GM23338 (cell line): ENCODE data around the gene TMA7. TPM values are rescaled to one million over a fixed set of nuclear protein-coding genes. Genes with fewer than 3 reads are reported as not detected.

Experiments used
- ATAC-seq: fragments of 200-7000 bp; cut with Tn5 transposase; 3 replicates; pipeline ENCODE4 v1.9.1; 2020
- DNase-seq: peaks from one replicate; pipeline ENCODE4 v3.0.0-alpha.2; 2015; ENCODE audit warnings: low spot score
- H2AFZ ChIP-seq: fragments of 200-600 bp; sonication (generic); 2 replicates; pipeline ENCODE4 v1.8.0; 2016; ENCODE audit warnings: antibody characterized with exemption, mild to moderate bottlenecking, moderate library complexity
- H3F3A ChIP-seq: fragments of 200-600 bp; sonication (generic); replicated peaks from 2 replicates; pipeline ENCODE4 v1.8.0; 2017; ENCODE audit warnings: antibody characterized with exemption, mixed run types, low read depth
- H3K27ac ChIP-seq: fragments of 200-600 bp; sonication (generic); 2 replicates; pipeline ENCODE4 v1.6.1; 2016; ENCODE audit warnings: low read depth
- H3K27me3 ChIP-seq: fragments of 200-600 bp; sonication (generic); 2 replicates; pipeline ENCODE4 v1.8.0; 2016; ENCODE audit warnings: mild to moderate bottlenecking, mixed run types, moderate library complexity; ENCODE audit not compliant: insufficient read depth
- H3K36me3 ChIP-seq: fragments of 200-600 bp; sonication (generic); 2 replicates; pipeline ENCODE4 v1.8.0; 2016; ENCODE audit warnings: mild to moderate bottlenecking; ENCODE audit not compliant: insufficient read depth
- H3K4me1 ChIP-seq: fragments of 200-600 bp; sonication (generic); 2 replicates; pipeline ENCODE4 v1.8.0; 2016; ENCODE audit warnings: mild to moderate bottlenecking, moderate library complexity; ENCODE audit not compliant: insufficient read depth
- H3K4me2 ChIP-seq: fragments of 200-600 bp; sonication (generic); 2 replicates; pipeline ENCODE4 v1.7.1; 2017; ENCODE audit warnings: mixed run types
- H3K4me3 ChIP-seq: fragments of 200-600 bp; sonication (generic); 2 replicates; pipeline ENCODE4 v1.6.1; 2016; ENCODE audit warnings: mixed run types
- H3K79me2 ChIP-seq: fragments of 200-600 bp; sonication (generic); replicated peaks from 2 replicates; pipeline ENCODE4 v1.8.0; 2017; ENCODE audit warnings: mild to moderate bottlenecking; ENCODE audit not compliant: insufficient read depth
- H3K9me2 ChIP-seq: fragments of 200-600 bp; sonication (generic); 2 replicates; pipeline ENCODE4 v1.8.0; 2017; ENCODE audit not compliant: insufficient read depth
- H4K20me1 ChIP-seq: fragments of 200-600 bp; sonication (generic); replicated peaks from 2 replicates; pipeline ENCODE4 v1.8.0; 2017; ENCODE audit warnings: mild to moderate bottlenecking; ENCODE audit not compliant: insufficient read depth
- H3K27ac Mint-ChIP-seq: 2 replicates; pipeline ENCODE4 v1.8.0; 2020; ENCODE audit warnings: inconsistent platforms, mild to moderate bottlenecking, moderate library complexity, mixed read lengths
- H3K27me3 Mint-ChIP-seq: 3 replicates; pipeline ENCODE4 v1.8.0; 2022; ENCODE audit warnings: low read depth, mild to moderate bottlenecking, moderate library complexity, mixed read lengths, inconsistent platforms; ENCODE audit not compliant: insufficient read depth, poor library complexity
- H3K36me3 Mint-ChIP-seq: 3 replicates; pipeline ENCODE4 v1.8.0; 2021; ENCODE audit warnings: low read depth, mild to moderate bottlenecking, inconsistent platforms, moderate library complexity, mixed read lengths
- H3K4me1 Mint-ChIP-seq: 3 replicates; pipeline ENCODE4 v1.8.0; 2020; ENCODE audit warnings: mild to moderate bottlenecking, inconsistent platforms, mixed read lengths
- H3K4me3 Mint-ChIP-seq: 3 replicates; pipeline ENCODE4 v1.8.0; 2021; ENCODE audit warnings: moderate library complexity, mild to moderate bottlenecking, inconsistent platforms, mixed read lengths
- H3K9me3 Mint-ChIP-seq: 3 replicates; pipeline ENCODE4 v1.8.0; 2020; ENCODE audit warnings: moderate library complexity, mild to moderate bottlenecking, inconsistent platforms, mixed read lengths
- CREB1 ChIP-seq: fragments of 250-450 bp; sonication (Bioruptor Pico); IDR thresholded peaks from 2 replicates; pipeline ENCODE4 v1.5.0; 2020; ENCODE audit warnings: low read depth, mild to moderate bottlenecking, moderate library complexity
- ETS1 ChIP-seq: IDR thresholded peaks from 2 replicates; pipeline ENCODE4 v1.6.1; 2016; ENCODE audit warnings: antibody characterized with exemption
- EZH2 ChIP-seq: fragments of 200-600 bp; sonication (generic); IDR thresholded peaks from one replicate; pipeline ENCODE4 v1.8.0; 2017; ENCODE audit warnings: antibody characterized with exemption, mild to moderate bottlenecking, low read depth; ENCODE audit not compliant: unreplicated experiment
- EZH2phosphoT487 ChIP-seq: fragments of 200-600 bp; sonication (generic); IDR thresholded peaks from one replicate; pipeline ENCODE4 v1.8.1; 2018; ENCODE audit warnings: antibody characterized with exemption; ENCODE audit not compliant: unreplicated experiment
- NANOG ChIP-seq: IDR thresholded peaks from 2 replicates; pipeline ENCODE4 v1.6.1; 2016; ENCODE audit warnings: antibody characterized with exemption, borderline replicate concordance
- REST ChIP-seq: IDR thresholded peaks from one replicate; pipeline ENCODE4 v1.6.1; 2018; ENCODE audit warnings: antibody characterized with exemption; ENCODE audit not compliant: unreplicated experiment
- ZNF114 ChIP-seq: fragments of 250-450 bp; sonication (Bioruptor Pico); IDR thresholded peaks from 2 replicates; pipeline ENCODE4 v1.5.0; 2020; ENCODE audit warnings: mild to moderate bottlenecking, moderate library complexity
- ZNF331 ChIP-seq: fragments of 250-450 bp; sonication (Bioruptor Pico); IDR thresholded peaks from 2 replicates; pipeline ENCODE4 v1.5.0; 2020; ENCODE audit warnings: low read depth, mild to moderate bottlenecking, moderate library complexity
- ZNF462 ChIP-seq: fragments of 250-450 bp; sonication (Bioruptor Pico); IDR thresholded peaks from 2 replicates; pipeline ENCODE4 v1.5.0; 2020; ENCODE audit warnings: mild to moderate bottlenecking, moderate library complexity
- polyA plus RNA-seq: library from polyadenylated mRNA; unstranded; fragments of >200 nt; fragmentation: Nextera tagmentation; extraction: Ambion mirVana; gene quantifications from 2 replicates; pipeline ENCODE4 v1.2.1, GENCODE V29; 2016
- total RNA-seq: library from RNA; depleted of rRNA; stranded (reverse); fragments of >200 nt; shearing (Covaris generic); gene quantifications from 2 replicates; pipeline ENCODE4 v1.2.3, GENCODE V29; 2014

Gene TMA7
- total and polyA plus RNA-seq, 2 experiments from 2014 or later = 419 to 2,089 TPM

- Histone ChIP-seq H3F3A (no peaks in the 10 kb centered on the region; the same call in 1 of the 2 replicates), H3K4me3 (no peak overlapping the region), H3K9me2 (no peaks in the 10 kb centered on the region), H3K4me2 (no peak overlapping the region), H4K20me1 (no peaks in the 10 kb centered on the region; the same call in 1 of the 2 replicates), H3K36me3 (peaks cover 13% of the 10 kb centered on the region), H3K27me3 (no peaks in the 10 kb centered on the region), H3K27ac (no peak overlapping the region), H3K4me1 (no peaks in the 10 kb centered on the region), H2AFZ (no peak overlapping the region), H3K79me2 (no peaks in the 10 kb centered on the region)
- no peak for ATAC-seq
- Mint-ChIP-seq H3K4me3 (no peak overlapping the region), H3K4me1 (no peaks in the 10 kb centered on the region; the same call in 1 of the 3 replicates), H3K9me3 (no peaks in the 10 kb centered on the region), H3K27ac (no peak overlapping the region), H3K36me3 (peaks cover 88% of the 10 kb centered on the region), H3K27me3 (peaks cover 10% of the 10 kb centered on the region)
- TF ChIP-seq CREB1 (CRISPR knock-in tag) (no peak), ZNF462 (CRISPR knock-in tag) (no peak), ETS1 (no peak), ZNF114 (CRISPR knock-in tag) (no peak), REST (no peak), EZH2 (no peak), EZH2phosphoT487 (no peak), NANOG (no peak), ZNF331 (CRISPR knock-in tag) (no peak)
- DNase-seq = no peak
Measured at GRCh38 chr3:48404440-48405342, 35.4 kb upstream of the TMA7 start.
